Measurements from ENCODE around the gene TOR1AIP2.

DNA sequence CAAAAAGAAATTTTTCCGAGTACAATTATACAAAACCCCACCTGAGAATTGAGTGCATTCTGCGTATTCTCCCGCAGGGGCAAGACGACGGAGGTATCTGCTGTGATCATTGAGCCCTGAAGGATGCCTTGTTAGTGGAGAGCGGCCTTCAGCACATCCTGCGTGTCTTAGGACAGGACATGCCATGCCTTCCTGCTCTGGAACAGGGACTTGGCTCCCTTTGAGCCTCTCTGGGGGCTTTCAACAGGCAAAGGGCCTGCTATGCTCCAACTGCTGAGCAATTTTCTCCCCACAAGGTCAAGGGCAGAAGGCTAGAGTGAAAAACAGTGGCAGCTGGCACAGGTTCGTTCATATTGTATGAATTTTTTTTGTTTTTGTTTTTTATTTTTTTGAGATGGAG is 52.4 kb downstream of the TOR1AIP2 start:
- TF ChIP-seq, protein P1, sequence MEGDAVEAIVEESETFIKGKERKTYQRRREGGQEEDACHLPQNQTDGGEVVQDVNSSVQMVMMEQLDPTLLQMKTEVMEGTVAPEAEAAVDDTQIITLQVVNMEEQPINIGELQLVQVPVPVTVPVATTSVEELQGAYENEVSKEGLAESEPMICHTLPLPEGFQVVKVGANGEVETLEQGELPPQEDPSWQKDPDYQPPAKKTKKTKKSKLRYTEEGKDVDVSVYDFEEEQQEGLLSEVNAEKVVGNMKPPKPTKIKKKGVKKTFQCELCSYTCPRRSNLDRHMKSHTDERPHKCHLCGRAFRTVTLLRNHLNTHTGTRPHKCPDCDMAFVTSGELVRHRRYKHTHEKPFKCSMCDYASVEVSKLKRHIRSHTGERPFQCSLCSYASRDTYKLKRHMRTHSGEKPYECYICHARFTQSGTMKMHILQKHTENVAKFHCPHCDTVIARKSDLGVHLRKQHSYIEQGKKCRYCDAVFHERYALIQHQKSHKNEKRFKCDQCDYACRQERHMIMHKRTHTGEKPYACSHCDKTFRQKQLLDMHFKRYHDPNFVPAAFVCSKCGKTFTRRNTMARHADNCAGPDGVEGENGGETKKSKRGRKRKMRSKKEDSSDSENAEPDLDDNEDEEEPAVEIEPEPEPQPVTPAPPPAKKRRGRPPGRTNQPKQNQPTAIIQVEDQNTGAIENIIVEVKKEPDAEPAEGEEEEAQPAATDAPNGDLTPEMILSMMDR (IDR thresholded peaks at IDR 0.05) = no peak
- no peak for TF ChIP-seq POLR2A (IDR thresholded peaks at IDR 0.05)
